Measurements from ENCODE around the gene COL12A1. TPM values are rescaled to one million over a fixed set of nuclear protein-coding genes. Genes with fewer than 3 reads are reported as not detected.

COL12A1 gene
- total and polyA plus RNA-seq, 2 donors (not counting 3 experiments of a cell fraction or from before 2014, with no cell fraction given), result 48.5 to 89.1 TPM

DNA sequence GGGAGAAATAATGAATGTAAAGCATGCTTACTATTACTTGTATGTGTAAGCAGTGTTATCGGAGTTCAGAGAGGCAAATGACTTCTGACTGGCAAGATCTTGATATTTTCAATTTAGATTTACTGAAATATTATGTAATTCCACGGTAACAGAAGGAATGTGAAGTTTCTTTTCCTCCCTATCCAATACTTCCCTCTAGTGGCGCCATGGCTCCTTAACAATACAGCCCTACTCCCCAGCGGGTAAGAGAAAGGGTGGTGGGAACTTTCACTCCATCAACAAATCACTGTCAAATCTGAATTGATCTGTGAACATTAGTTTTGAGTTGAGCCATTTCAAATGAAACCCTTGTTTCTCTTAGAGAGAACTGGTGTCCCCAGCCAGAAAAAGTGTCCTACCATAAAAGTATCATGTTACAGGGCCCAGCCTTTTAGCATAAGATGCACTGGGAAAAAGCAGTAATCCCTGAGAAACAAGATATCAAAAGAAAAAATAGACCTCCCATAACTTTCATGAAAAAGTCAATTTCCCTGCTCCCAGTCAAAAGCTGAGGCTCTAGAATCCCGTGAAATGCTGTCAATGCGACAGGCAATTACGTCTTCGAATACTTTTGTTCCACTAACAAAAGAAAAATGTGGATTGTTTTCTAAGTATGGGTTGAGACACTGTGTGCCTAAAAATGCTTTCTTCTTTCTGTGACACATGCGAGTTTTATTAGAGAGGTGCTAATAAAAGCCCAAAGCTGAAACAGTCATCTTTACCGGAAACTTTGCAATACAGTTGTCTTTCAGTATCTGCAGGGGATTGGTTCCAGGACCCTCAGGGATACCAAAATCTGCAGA, 24.9 kb upstream of the COL12A1 start:
- Histone ChIP-seq H3K27me3 (ENCODE audit: control insufficient read depth in 2 of 2, insufficient read depth in 2 of 2, low read length in 2 of 2) (no peaks in the 10 kb centered on the region), H3K9me1 (replicated peaks; ENCODE audit: control insufficient read depth, extremely low read depth, insufficient read depth, low read length) (no peaks in the 10 kb centered on the region), H3K9me3 (replicated peaks; ENCODE audit: control insufficient read depth, insufficient read depth, low read length) (no peaks in the 10 kb centered on the region), H3K4me1 (ENCODE audit: control insufficient read depth, extremely low read depth, insufficient read depth, low read length) (peaks cover 3% of the 10 kb centered on the region), H3K4me2 (ENCODE audit: insufficient read depth, low read length) (peak overlapping the region; percentile 47), H2AFZ (ENCODE audit: low read depth, low read length) (peak overlapping the region; percentile 20), H4K20me1 (replicated peaks; ENCODE audit: control insufficient read depth, extremely low read depth, insufficient read depth, low read length) (no peaks in the 10 kb centered on the region), H3K27ac (ENCODE audit: insufficient read depth, low read depth, low read length) (no peak overlapping the region), H3K79me2 (ENCODE audit: control insufficient read depth, insufficient read depth, low read length) (no peaks in the 10 kb centered on the region), H3K36me3 (ENCODE audit: control insufficient read depth in 2 of 2, extremely low read depth in 1 of 2, insufficient read depth in 2 of 2, low read length in 2 of 2) (no peaks in the 10 kb centered on the region), H3K9ac (replicated peaks; ENCODE audit: extremely low read depth, insufficient read depth, low read length) (no peak overlapping the region), H3K4me3 (replicated peaks in 1 of 3; ENCODE audit: insufficient read depth in 1 of 3, low read depth in 1 of 3, low read length in 3 of 3) (no peak overlapping the region)
- FAIRE-seq, result peak; percentile 74
- POLR2A ChIA-PET, result no interaction called here
- dilution Hi-C loops (cut with MboI; ENCODE audit: extremely low pct_ligation_motif_present, low sequenced_read_pairs), result no loop called here
- CTCF ChIA-PET, result interaction anchor here (1.2 to 1.7 kb wide), 4 partner anchors 17 to 1497 kb away, joined by 3 to 7 read pairs (median 4); no protein-coding TSS in a partner anchor
- no TSS peak for BruUV-seq (replicated peaks)
- intact Hi-C loops (cut with micrococcal nuclease), result loop anchor here (1.0 kb wide), 1 partner anchor 19 kb away; no protein-coding TSS in a partner anchor
- TF ChIP-seq, protein P1, sequence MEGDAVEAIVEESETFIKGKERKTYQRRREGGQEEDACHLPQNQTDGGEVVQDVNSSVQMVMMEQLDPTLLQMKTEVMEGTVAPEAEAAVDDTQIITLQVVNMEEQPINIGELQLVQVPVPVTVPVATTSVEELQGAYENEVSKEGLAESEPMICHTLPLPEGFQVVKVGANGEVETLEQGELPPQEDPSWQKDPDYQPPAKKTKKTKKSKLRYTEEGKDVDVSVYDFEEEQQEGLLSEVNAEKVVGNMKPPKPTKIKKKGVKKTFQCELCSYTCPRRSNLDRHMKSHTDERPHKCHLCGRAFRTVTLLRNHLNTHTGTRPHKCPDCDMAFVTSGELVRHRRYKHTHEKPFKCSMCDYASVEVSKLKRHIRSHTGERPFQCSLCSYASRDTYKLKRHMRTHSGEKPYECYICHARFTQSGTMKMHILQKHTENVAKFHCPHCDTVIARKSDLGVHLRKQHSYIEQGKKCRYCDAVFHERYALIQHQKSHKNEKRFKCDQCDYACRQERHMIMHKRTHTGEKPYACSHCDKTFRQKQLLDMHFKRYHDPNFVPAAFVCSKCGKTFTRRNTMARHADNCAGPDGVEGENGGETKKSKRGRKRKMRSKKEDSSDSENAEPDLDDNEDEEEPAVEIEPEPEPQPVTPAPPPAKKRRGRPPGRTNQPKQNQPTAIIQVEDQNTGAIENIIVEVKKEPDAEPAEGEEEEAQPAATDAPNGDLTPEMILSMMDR (IDR thresholded peaks at IDR 0.05; ENCODE audit: extremely low read depth in 1 of 2, insufficient read depth in 1 of 2, low read depth in 1 of 2, low read length in 2 of 2), result peak; percentile 55 to 69
- TF ChIP-seq POLR2A (IDR thresholded peaks at IDR 0.05; ENCODE audit: low read depth, low read length), result no peak
- DNase-seq (ENCODE audit: low read depth, low spot score), result peak; percentile 70

GRCh38 chr6:75224303-75224926, 18.6 kb upstream of the COL12A1 start:
- Histone ChIP-seq H3K4me2 (ENCODE audit: insufficient read depth, low read length) (no peak overlapping the region), H3K27me3 (ENCODE audit: control insufficient read depth in 2 of 2, insufficient read depth in 2 of 2, low read length in 2 of 2) (peaks cover 4 to 10% of the 10 kb centered on the region in 2 experiments), H2AFZ (ENCODE audit: low read depth, low read length) (no peak overlapping the region), H4K20me1 (replicated peaks; ENCODE audit: control insufficient read depth, extremely low read depth, insufficient read depth, low read length) (no peaks in the 10 kb centered on the region), H3K9me1 (replicated peaks; ENCODE audit: control insufficient read depth, extremely low read depth, insufficient read depth, low read length) (no peaks in the 10 kb centered on the region), H3K36me3 (ENCODE audit: control insufficient read depth in 2 of 2, extremely low read depth in 1 of 2, insufficient read depth in 2 of 2, low read length in 2 of 2) (no peaks in the 10 kb centered on the region), H3K9ac (replicated peaks; ENCODE audit: extremely low read depth, insufficient read depth, low read length) (no peak overlapping the region), H3K4me1 (ENCODE audit: control insufficient read depth, extremely low read depth, insufficient read depth, low read length) (peaks cover 8% of the 10 kb centered on the region), H3K27ac (ENCODE audit: insufficient read depth, low read depth, low read length) (no peak overlapping the region), H3K4me3 (replicated peaks in 1 of 3; ENCODE audit: insufficient read depth in 1 of 3, low read depth in 1 of 3, low read length in 3 of 3) (no peak overlapping the region), H3K79me2 (ENCODE audit: control insufficient read depth, insufficient read depth, low read length) (no peaks in the 10 kb centered on the region), H3K9me3 (replicated peaks; ENCODE audit: control insufficient read depth, insufficient read depth, low read length) (no peaks in the 10 kb centered on the region)
- CTCF ChIA-PET, result interaction anchor here (0.9 to 1.8 kb wide), 3 partner anchors 11 to 15 kb away, joined by 3 to 6 read pairs (median 3); no protein-coding TSS in a partner anchor
- intact Hi-C loops (cut with micrococcal nuclease) (no loop called here), dilution Hi-C loops (cut with MboI; ENCODE audit: extremely low pct_ligation_motif_present, low sequenced_read_pairs) (no loop called here)
- BruUV-seq (replicated peaks), result no TSS peak
- POLR2A ChIA-PET, result no interaction called here
- FAIRE-seq (no peak), DNase-seq (ENCODE audit: low read depth, low spot score) (no peak)
- TF ChIP-seq, protein P1 (IDR thresholded peaks at IDR 0.05; ENCODE audit: extremely low read depth in 1 of 2, insufficient read depth in 1 of 2, low read depth in 1 of 2, low read length in 2 of 2), result no peak
- TF ChIP-seq JUN (IDR thresholded peaks at IDR 0.05; ENCODE audit: borderline replicate concordance, insufficient read depth, insufficient read length, low read depth) (no peak), MAX (IDR thresholded peaks at IDR 0.05; ENCODE audit: insufficient read depth, insufficient read length) (no peak), GATA2 (IDR thresholded peaks at IDR 0.05; ENCODE audit: insufficient read depth, insufficient read length, low read depth, low read length) (no peak), POLR2AphosphoS5 (IDR thresholded peaks at IDR 0.05; ENCODE audit: insufficient read depth, low read depth, low read length) (no peak), FOS (IDR thresholded peaks at IDR 0.05; ENCODE audit: borderline replicate concordance, insufficient read depth, low read length) (no peak), MYC (IDR thresholded peaks at IDR 0.05; ENCODE audit: low read depth, low read length) (no peak), POLR2A (IDR thresholded peaks at IDR 0.05; ENCODE audit: low read depth, low read length) (no peak), EZH2 (IDR thresholded peaks at IDR 0.05; ENCODE audit: borderline replicate concordance, low read depth, low read length, severe bottlenecking) (no peak)

Measured in endothelial cell of umbilical vein (primary cell).